ENCODE measurements around the gene CPNE5.

DNA sequence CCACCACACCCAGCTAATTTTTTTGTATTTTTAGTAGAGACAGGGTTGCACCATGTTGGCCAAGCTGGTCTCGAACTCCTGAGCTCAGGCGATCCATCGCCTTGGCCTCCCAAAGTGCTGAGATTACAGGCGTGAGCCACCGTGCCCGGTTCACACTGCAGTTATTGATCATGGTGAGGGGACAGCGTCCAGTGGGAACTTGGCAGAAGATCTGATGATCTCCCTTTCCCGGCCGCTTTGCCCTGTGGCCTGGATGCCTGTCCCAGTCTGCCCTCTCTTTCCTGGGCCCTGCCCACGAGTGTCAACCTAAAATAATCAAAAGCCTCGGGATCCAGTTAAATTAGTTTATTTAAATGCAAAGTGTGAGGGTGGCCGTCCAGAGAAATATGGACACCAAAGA, 42.2 kb downstream of the CPNE5 start:
- TF ChIP-seq CTCF (IDR thresholded peaks at IDR 0.05), result no peak
- TF ChIP-seq POLR2A (IDR thresholded peaks at IDR 0.05), result no peak
- TF ChIP-seq EP300 (IDR thresholded peaks at IDR 0.05), result no peak

All from ovary (tissue), 3 donors.